DMS53 treated with DMSO at 0.1 percent for 48 hours (cell line): ENCODE results near the gene RANGAP1.
A peak's percentile ranks its signal among the peaks of the same experiment; 100 is the strongest.
"Not testable (repeated sequence)": the region's sequence is repeated elsewhere in the genome, so short reads cannot be mapped to it uniquely, and the experiment has no call there.

ENCODE experiments used
- DNase-seq: peaks from one replicate; lab custom pipeline; 2025; ENCODE audit not compliant: unreplicated experiment; lab: John Stamatoyannopoulos, UW

RANGAP1 gene

DNA sequence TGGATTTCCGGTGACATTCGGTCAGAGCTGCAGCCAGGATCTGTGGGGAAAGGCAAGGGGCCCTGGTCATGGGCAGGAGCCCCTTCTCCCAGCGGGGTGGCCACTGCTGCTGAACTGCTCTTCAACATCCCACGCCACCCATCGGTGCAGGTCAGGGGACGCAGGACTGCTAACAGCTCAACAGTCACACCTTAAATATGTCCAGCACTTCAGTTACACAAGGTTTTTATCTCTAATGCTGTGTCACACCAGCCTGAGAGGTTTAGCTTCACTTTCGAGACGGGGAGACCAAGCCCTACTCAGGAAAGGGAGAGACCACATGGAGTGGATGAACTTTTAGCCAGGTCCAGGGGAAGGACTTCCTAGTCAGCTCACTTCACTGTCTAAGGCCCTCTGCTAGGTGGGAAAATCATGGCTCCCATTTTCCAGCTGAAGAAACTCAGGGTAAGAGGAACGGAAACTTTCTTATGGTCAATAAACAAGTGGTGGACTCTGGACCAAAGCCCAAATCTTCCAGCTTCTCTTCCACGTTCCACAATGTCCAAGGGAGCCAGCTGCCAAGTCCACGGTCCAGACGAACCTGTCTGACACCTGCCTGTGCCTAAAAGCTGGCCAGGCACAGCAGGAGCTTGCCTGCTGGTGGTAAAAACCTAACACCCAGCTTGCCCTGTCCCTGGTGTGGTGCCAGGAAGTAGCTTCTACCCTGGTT, 24.3 kb downstream of the RANGAP1 start:
- DNase-seq: no peak

DNA sequence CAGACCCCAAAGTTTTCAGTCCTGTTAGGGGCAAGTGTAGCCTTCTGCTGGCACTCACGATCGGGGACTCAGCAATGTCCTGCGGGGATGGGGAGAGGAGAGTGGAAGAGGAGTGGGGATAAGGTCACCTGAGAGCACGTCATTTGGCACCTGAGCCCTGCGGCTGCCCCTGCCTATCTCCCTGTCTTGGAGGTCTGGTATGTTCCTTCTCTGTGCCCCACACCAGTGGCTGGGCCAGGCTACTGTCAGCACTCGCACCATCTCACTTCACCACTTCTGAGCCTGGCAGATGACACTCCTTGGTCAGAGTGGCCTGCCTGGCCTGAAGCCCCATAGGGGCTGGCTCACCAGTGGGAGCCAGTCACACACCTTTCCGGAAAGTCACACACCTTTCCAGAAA, 25.1 kb downstream of the RANGAP1 start:
- DNase-seq: no peak

DNA sequence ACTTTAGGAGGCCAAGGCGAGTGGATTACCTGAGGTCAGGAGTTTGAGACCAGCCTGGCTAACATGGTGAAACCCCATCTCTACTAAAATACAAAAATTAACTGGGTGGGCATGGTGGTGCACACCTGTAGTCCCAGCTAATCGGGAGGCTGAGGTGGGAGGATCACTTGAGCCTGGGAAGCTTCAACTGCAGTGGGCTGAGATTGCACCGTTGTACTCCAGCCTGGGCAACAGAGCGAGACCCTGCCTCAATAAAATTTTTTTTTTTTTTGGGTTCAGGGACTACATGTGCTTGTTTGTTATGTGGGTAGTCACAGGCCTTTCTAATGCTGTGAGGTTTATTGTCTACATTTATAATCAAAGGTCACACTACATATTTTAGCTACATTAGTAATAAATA, 26.2 kb downstream of the RANGAP1 start:
- not testable (repeated sequence) for DNase-seq

DNA sequence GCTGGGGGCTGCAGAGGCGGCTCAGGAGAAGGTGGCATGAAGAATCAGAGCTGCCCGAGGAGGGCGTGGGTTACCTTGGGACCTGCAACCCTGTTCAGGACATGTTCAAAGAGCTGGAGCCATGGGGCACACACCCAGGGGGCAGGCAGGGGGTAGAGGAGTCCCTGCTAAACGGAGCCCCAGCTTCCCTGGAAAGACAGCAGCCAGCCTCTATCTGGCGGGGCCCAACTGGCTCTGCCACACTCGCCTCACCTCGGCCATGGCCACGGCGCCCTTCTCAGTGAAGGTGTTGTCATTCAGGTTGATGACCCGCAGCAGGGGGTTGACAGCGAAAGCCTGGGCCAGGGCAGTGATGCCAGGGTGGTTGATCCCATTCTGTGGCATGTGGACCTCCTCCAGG, 28.3 kb downstream of the RANGAP1 start:
- no peak for DNase-seq

DNA sequence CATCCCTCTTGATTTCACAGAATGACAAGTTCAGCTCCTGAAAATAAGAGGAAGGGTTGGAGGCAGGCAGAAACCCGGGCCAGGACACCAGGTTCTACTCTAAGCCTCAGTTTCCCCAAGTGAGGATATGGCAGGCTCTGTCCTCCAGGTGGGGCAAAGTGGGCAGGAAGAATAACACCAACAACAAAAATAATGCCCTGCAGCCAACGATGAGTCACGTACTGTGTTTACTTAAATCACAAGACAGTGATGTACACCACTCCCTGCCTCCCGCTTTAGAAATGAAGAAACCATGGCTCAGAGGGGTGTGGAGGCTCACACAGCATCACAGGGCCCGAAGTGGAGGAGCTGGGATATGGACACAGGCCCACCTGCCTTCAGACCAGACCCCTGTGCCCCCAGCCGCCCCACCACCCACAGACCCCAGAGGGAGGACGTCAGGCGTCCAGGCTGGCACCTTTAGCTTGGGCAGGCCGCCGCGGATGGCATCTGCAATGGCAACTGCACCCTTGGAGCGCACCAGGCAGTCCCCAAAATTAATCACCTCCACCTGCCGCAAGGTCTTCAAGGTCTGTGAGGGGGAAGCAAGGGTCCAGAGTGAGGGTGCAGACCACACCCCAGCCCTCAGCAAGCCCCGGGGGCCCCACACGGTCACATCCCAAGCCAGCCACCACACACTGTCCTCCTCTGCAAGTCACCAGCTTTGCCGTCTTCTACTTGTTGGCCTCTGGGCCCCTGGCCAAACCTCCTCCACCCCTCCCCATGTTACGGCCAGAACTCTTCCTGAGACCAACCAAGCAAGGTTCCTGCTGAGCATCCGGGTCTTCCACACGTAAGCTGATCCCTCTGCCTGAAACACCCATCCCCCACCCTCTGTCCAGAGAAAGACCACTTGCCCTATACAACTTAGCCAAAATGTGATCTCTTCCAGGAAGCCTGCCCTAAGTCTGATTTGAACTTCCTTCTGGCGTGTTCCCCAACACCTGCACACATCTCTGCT, 29.4 kb downstream of the RANGAP1 start:
- peak; percentile 17 for DNase-seq

DNA sequence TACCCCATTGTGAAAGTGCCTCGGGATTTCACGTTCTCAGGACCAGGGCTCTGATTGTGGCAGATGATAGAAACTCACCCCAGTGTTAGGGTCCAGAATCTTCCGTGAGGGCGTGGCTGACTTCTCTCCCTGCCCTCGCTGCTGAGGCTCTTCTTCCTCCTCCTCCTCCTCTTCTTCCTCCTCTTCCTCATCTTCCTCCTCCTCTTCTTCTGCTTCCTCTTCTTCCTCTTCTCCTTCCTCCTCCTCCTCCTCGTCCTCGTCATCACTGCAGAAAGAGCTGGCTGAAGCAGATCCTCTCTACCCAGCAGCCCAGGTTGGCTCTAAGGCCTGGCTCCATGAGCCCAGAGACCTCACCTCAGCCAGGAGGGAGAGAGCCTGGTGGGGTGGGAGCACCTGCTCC, 31.8 kb downstream of the RANGAP1 start:
- no peak for DNase-seq

DNA sequence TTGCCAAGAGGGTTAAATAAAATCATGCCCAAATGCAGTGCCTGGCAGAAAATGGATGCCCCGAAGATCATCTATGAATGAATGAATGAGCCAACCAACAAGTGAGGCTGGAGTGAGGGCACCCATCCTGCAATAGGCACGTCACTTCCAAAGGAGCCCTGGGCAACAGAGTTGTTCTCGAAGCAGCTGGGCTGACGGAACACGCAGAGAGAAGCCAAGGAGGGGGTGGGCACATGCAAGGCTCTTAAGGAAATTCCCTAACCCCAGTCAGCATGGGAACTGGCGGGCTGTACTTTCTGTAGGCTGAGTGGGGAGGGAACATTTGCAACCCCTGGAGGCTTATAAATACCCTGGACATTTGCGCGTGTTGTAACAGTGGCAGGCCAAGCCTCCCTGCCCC, 33.6 kb downstream of the RANGAP1 start:
- DNase-seq: no peak

DNA sequence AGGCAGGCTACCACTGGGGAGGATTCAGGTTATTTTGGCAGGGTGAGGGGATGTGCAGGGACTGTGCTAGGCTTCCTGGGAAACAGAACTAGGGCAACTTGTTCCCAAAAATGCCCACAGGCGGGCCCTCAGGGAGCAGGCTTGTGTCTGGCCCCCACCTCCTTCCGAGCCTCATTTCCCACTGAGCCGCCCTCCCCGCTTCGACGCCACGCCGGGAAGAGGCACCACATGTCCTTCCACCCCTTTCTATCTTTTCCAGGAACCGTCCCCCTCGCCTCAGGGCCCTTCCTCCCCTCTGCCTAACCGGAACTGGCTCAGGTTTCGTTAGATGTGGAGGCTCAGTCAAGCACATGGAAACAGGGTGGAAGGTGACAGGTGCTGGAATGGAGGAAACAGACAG, 35.9 kb downstream of the RANGAP1 start:
- DNase-seq: no peak

DNA sequence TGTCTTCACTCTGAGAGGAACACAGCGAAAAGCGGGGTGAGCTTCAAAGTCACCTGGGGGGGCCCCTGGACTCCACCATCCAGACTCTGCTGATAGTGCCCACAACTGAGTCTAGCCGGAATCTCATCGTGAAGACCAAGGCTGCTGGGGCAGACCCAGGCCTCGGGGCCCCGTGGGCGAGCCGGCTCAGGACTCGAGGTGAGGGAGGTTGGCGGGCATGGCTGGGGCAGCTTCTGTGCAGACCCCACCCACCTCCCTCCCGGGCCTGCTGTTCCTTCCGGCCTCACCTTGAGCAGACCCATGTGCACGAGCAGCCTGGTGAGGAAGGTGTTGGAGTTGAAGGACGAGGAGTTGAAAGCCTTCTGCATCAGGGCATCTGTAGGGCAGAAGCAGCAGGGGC, 36.5 kb downstream of the RANGAP1 start:
- DNase-seq: no peak

DNA sequence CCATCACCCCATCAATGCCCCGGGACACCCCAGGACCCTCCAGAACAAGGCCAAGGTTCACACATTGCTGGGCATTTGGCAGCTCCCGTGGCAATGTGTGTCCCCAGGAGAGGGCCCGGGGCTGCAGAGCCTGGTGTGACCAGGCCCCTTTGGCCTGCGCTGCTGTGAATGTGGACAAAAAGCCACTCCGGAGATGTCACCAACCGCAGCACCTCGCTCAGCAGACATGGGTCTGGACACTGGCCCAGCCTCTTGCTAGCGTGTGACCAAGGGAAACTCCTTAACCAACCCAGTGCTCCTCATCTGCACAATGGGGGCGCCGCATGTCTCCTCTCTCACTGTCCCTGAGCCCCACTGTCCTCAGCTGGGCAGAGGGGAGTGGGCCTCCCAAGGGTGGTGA, 37.2 kb downstream of the RANGAP1 start:
- no peak for DNase-seq

DNA sequence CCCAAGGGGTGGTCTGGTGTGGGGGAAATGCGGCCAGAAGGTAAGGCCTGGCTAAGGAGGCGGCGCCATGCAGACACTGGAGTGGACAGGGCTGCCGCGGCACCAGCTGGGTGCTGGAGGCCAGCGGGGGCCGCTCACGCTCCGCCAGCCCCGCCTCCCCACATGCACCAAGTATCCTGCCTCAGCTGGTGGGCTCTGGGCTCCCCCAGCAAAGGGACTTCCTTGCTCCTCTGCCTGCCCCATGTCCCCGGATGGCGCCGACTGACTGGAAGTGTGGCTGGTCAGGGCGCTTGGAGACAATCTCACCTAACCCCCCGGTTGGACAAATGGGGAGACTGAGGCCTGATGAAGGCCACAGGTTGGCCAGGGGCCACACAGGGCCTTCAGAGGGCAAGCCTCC, 37.7 kb downstream of the RANGAP1 start:
- DNase-seq: no peak

DNA sequence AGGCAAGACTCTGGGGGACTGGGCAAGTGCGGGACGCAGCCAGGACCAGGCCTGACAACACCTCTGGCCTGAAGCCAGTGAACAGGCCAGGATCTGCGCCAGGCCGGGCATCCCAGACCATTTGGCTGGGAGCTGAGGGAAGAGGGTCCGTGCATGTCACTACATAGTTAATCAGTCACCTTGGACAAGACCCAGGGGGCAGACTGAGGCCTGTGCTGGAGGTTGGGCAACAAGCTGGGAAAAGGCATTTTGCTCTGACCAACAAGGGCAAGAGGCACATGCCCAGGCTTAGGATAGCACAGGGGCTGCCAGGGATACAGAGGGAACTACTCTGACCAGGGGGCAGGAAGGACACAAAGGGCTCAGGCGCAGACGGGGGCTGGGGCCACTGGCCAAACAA, 38.3 kb downstream of the RANGAP1 start:
- no peak for DNase-seq

DNA sequence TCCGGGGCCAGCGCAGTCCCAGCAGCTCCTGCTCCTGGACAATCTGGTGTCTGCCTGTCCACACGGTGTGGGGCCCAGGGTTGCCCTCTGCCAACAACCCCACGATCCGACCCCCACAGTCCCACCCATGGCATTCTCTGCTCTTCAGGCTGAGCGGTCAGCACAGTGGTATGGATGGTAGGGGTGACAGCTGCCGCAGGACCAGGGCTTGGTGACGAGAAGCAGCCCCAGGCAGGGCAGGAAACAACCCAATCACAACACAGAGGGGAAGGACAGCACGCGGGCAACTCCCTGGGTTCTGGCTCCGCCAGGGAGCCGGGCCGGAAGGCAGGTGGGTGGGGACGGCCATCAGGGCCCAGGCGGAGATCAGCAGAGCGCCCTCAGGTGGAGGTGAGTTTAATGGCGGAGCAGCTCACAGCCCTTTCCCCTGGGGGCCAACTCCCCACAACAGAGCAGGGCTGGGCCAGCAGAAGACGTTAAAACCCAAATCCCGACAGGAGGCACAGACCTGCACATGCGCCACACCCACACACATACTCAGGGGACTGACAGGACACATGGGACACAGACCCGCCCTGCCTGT, 40.0 kb downstream of the RANGAP1 start:
- no peak for DNase-seq

DNA sequence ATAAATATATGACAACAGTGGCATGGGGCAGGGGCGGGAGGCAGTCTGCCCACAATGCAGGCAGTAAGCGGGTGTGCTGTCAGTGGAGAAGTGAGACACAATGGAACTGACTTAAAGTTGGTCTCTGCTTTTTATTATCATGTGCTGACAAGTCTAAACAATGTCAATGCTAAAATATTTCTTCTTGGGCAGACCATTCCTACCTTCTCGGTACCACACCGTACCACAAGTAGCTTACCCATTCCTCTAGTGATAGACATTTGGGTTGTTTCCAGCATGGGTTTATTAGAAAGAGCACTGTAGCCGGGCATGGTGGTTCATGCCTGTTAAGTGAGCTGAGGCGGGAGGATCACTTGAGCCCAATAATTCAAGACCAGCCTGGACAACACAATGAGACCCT, 42.6 kb downstream of the RANGAP1 start:
- DNase-seq: no peak

DNA sequence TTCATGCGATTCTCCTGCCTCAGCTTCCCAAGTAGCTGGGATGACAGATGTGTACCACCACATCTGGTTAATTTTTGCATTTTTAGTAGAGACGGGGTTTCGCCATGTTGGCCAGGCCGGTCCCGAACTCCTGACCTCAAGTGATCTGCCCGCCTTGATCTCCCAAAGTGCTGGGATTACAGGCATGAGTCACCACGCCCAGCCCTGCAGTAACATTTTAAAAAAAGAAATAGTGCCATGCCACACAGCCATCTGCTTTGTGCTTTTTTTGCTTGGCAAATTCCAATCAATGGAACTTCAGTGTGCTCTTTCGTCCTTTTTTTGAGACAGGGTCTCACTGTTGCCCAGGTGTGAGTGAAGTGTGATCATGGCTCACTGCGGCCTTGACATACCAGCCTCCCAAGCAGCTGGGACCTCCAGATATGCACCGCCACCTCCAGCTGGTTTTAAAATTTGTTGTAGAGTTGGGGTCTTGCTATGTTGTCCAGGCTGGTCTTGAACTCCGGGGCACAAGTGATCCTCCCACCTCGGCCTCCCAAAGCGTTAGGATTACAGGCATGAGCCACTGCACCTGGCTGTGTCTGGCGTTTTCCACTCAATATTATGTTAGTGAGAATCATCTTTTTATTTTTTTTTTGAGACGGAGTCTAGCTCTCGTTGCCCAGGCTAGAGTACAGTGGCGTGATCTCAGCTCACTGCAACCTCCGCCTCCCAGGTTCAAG, 43.4 kb downstream of the RANGAP1 start:
- no peak for DNase-seq

DNA sequence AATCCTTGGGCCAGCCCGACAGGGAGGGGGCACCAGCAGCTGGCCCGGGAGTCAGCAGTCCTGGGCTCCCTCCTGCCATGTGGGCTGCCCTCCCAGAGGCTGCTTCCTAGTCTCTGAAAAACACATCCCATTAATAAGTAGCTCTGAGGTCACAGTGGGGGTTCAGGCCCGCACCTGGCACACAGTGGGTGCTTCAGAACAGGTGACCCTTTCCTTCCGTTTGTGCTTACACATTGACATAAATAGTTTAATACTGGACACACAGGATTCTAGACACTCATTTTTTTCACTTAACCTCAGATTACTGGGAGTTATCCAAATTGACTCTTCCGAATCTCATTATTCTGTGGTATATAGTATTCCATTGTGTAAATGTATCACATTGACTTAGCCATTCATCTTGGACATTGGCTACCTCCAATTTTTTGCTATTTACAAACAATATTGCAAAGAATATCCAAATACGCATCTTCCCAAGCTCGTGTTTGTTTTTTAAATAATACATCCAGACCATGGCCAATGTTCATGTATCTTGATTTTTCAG, 44.8 kb downstream of the RANGAP1 start:
- DNase-seq: no peak

DNA sequence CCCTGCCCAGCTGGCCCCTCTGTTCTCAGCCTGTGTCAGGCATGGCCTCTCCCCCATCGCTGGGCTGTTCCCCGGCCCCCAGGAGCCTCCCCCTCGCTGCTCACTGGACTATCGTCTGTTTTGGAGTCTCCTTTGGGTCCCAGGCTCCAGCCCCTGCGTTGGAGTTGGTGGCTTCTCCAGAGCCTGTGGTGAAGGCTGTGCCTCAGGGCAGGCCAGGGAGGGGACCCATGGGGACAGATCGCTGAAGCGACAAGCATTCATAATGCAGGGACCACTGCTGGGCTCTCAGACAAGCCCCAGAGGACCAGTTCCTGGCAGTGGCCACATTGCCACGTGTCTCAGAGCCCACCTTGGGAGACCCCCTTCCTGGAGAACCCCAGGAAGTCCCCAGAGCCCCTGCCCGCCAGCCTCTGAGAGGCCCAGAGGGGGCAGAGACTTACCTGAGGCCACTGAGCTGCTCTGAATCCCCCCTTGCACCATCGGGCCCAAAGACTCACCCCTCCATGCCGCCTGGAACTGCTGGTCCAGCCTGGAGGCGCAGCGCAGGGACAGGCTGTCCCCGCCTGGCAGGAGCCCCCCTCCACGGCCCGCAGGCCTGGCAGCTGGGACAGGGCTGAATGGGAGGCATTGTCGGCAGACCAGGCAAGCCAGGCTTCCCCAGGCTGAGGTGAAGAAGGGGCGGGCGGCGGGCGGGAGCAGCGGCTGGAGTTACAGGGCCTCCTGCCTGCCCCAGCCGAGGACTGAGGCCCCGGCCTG, 45.4 kb downstream of the RANGAP1 start, which contains the start of gene CHADL:
Gene CHADL, minus strand, starts transcription at position 555 of the 756 bp plus-strand sequence. Its CDS starts 50 bp downstream, at position 505.
- no peak for DNase-seq

DNA sequence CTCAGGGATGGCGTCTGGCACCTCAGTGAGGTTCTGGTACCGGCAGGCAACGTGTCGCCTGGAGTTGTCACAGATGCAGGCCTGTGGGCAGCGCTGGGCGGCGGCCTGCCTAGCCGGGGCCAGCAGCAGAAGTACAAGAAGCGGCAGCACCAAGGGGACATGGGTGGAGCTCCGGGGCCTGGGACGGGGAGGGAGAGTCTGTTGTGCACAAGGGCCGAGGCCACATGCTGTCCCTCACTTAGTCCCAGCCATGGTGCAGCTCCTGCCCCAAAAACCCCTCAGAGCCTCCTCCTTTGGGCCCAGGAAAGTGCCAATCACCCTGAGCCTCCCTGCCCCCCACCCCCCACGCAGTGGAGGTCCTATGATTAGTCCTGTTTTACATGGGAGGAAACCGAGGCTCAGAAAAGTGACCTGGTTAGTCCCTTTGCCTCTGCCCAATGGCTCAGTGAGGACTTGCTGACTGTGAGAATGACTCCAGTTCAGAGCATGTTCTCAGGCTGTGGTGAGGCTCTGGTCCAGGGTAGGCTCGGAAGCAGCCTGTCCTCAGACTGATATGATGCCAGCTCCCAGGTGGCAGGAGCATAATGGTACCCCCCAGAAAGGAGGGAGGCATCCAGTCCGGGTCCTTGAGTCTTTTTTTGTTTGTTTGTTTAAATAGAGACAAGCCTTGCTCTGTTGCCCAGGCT, 46.4 kb downstream of the RANGAP1 start:
- no peak for DNase-seq
